Fibroblast of lung (primary cell): ENCODE results near the gene PMS2. TPM values are rescaled to one million over a fixed set of nuclear protein-coding genes. Genes with fewer than 3 reads are reported as not detected.
"Not testable (repeated sequence)": the region's sequence is repeated elsewhere in the genome, so short reads cannot be mapped to it uniquely, and the experiment has no call there.

ENCODE experiments used
- DNase-seq, 2 donors: peaks; one replicate each; pipeline versions ENCODE4 v3.0.0 to v3.0.0-alpha.2; 2010; ENCODE audit warnings: low read depth in 2 of 2
- H2AFZ ChIP-seq: 2 replicates; pipeline ENCODE4 v1.5.1; 2012; ENCODE audit warnings: low read length, control low read depth, inconsistent platforms
- H3K27ac ChIP-seq: 2 replicates; pipeline ENCODE4 v1.5.1; 2011; ENCODE audit warnings: low read length, control low read depth; ENCODE audit not compliant: insufficient read depth
- H3K27me3 ChIP-seq: 2 replicates; pipeline ENCODE4 v1.5.1; 2011; ENCODE audit warnings: mild to moderate bottlenecking, low read length; ENCODE audit not compliant: control insufficient read depth, insufficient read depth
- H3K36me3 ChIP-seq: 2 replicates; pipeline ENCODE4 v1.5.1; 2011; ENCODE audit warnings: low read length; ENCODE audit not compliant: control insufficient read depth, insufficient read depth
- H3K4me1 ChIP-seq: 2 replicates; pipeline ENCODE4 v1.5.1; 2011; ENCODE audit warnings: low read length; ENCODE audit not compliant: control insufficient read depth, insufficient read depth; ENCODE audit errors: extremely low read depth
- H3K4me2 ChIP-seq: 2 replicates; pipeline ENCODE4 v1.5.1; 2011; ENCODE audit warnings: low read length, control low read depth; ENCODE audit not compliant: insufficient read depth; ENCODE audit errors: extremely low read depth
- H3K4me3 ChIP-seq, 4 experiments: fragments of 200-600 bp in 1 of 4; sonication (generic) in 1 of 4; replicated peaks in 1 of 4; 2 replicates each; pipeline ENCODE4 v1.5.1; 2011 to 2016; ENCODE audit warnings: low read length in 4 of 4, low read depth in 3 of 4, mild to moderate bottlenecking in 3 of 4, control low read depth in 2 of 4, inconsistent platforms in 1 of 4, mixed read lengths in 1 of 4; ENCODE audit not compliant: insufficient read depth in 1 of 4; ENCODE audit errors: control extremely low read depth in 1 of 4
- H3K79me2 ChIP-seq: 2 replicates; pipeline ENCODE4 v1.5.1; 2012; ENCODE audit warnings: mild to moderate bottlenecking, low read length, inconsistent platforms; ENCODE audit not compliant: control insufficient read depth, insufficient read depth
- H3K9ac ChIP-seq: 2 replicates; pipeline ENCODE4 v1.5.1; 2011; ENCODE audit warnings: mild to moderate bottlenecking, low read length, control low read depth; ENCODE audit not compliant: insufficient read depth
- H3K9me3 ChIP-seq: 2 replicates; pipeline ENCODE4 v1.5.1; 2012; ENCODE audit warnings: low read depth, low read length; ENCODE audit not compliant: control insufficient read depth, insufficient read depth
- H4K20me1 ChIP-seq: 2 replicates; pipeline ENCODE4 v1.5.1; 2011; ENCODE audit warnings: low read length; ENCODE audit not compliant: control insufficient read depth, insufficient read depth; ENCODE audit errors: extremely low read depth
- polyA plus RNA-seq, 2 donors: library from polyadenylated mRNA; depleted of rRNA in 1 of 2; stranded (reverse) in 1 of 2; unstranded in 1 of 2; fragments of >200 nt; gene quantifications; 2 replicates each; pipeline ENCODE4 v1.2.1, GENCODE V29; 2011 to 2012; ENCODE audit warnings: missing spikeins in 1 of 2
- total RNA-seq: library from RNA; depleted of rRNA; stranded (reverse); fragments of >200 nt; gene quantifications from 2 replicates; pipeline ENCODE4 v1.2.1, GENCODE V29; 2014

Gene PMS2
- total and polyA plus RNA-seq, 2 donors (not counting 1 experiment from before 2014, with no cell fraction given) = 7.9 to 28.1 TPM

DNA sequence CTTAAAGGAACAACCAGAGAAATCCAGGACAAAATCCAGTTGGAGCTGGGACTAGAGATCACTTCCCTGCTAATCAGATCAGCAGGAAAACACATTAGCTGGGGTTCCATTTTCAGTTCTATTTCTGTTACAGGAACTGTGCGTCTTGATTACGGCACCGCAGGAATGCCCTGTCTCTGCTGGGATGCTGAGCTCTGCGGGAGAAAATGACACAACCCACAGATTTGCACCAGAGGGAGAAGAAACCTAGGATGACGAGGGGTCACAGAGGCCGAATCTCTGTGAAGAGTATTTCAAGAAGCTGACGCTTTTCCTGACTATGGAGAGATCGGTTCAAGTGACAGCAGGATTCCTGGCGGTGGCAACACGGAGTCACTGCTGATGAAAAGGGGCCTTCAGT is 78.6 kb downstream of the PMS2 start:
- not testable (repeated sequence) for H3K9ac ChIP-seq, H3K9me3 ChIP-seq, H2AFZ ChIP-seq, H4K20me1 ChIP-seq, H3K4me2 ChIP-seq, H3K27me3 ChIP-seq, H3K4me3 ChIP-seq, H3K79me2 ChIP-seq, H3K36me3 ChIP-seq, H3K4me1 ChIP-seq, H3K27ac ChIP-seq, DNase-seq

DNA sequence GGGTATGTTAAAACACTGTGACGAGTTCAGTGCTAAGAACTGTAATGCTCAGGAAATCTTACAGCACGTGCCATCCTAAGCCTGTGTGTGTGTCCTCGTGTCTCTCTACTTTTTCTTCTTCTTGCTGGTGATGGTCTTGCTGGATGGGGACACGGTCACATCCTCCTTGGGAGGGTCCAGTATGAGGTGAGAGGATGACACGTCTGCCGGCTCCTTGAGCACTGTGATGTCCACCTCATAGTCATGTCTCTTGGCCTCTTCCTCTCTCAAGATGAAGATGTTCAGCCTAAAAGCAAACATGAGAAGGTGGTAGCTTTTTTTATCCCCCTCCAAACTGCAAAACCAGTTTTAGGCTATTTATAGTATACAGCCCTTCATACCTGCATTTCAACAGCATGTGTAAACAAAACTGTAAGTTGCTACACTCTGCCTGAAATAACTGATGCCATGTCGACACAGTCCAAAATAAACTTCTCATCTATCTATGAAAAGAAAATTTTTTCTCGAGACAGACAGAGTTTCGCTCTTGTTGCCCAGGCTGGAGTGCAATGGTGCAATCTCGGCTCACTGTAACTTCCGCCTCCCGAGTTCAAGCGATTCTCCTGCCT is 82.5 kb downstream of the PMS2 start:
- H3K27ac ChIP-seq, H3K9me3 ChIP-seq, H3K4me1 ChIP-seq, H2AFZ ChIP-seq, DNase-seq, H3K4me2 ChIP-seq, H3K36me3 ChIP-seq, H3K4me3 ChIP-seq, H3K79me2 ChIP-seq, H4K20me1 ChIP-seq, H3K27me3 ChIP-seq, H3K9ac ChIP-seq: not testable (repeated sequence)

DNA sequence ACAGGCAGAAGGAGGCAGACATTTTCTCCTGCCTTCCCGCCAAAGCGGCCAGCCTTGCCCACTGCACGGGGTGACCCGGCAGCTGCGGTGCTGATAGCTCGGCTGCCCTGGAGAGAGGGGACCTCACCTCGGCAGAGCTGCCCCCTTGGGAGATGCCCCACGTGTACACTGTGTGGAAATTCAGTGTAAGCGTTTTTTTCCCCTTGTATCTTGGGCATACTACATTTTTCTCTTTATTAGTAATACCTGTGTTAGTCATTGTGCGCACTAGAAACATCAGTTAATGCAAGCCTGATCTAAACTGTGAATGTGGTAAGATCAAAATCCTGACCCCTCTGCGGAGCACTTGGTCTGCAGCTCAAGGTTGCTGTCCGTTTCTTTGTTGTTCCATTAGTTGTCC is 84.2 kb downstream of the PMS2 start:
- H3K36me3 ChIP-seq, H4K20me1 ChIP-seq, H3K27me3 ChIP-seq, H3K79me2 ChIP-seq, DNase-seq, H3K27ac ChIP-seq, H3K4me1 ChIP-seq, H2AFZ ChIP-seq, H3K9me3 ChIP-seq, H3K9ac ChIP-seq, H3K4me2 ChIP-seq, H3K4me3 ChIP-seq: not testable (repeated sequence)

DNA sequence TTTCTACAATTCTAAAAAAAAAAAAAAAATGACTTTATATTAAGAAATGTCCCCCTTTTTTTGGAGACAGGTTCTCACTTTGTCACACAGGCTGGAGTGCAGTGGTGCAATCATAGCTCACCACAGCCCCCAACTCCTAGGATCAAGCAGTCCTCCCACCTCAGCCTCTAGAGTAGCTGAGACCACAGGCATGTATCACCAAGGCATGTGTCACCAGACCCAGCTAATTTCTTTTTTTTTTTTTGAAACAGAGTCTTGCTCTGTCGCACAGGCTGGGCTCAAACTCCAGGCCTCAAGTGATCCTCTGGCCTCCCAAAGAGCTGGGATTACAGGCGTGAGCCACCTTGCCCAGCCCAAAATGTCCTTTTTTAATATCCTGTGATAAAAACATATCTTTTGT is 84.7 kb downstream of the PMS2 start:
- not testable (repeated sequence) for H3K36me3 ChIP-seq, H3K9ac ChIP-seq, DNase-seq

More for the DNA sequence above, 84.7 kb downstream of the PMS2 start:
- H3K27me3 ChIP-seq, H2AFZ ChIP-seq, H3K4me3 ChIP-seq, H3K27ac ChIP-seq, H3K79me2 ChIP-seq, H3K9me3 ChIP-seq, H3K4me2 ChIP-seq, H4K20me1 ChIP-seq, H3K4me1 ChIP-seq: not testable (repeated sequence)

Other genes starting within 250 kb of the PMS2 start
- 28.8 and 31.4 TPM in 2 replicates for gene RNF216, start 227.4 kb downstream of the PMS2 start, total RNA-seq
- 28.5 and 30.2 TPM in 2 replicates for gene RNF216, start 227.4 kb downstream of the PMS2 start, polyA plus RNA-seq
- not detected in 2 replicates for gene OCM, start 128.3 kb downstream of the PMS2 start, total RNA-seq
- gene OCM, start 128.3 kb downstream of the PMS2 start, polyA plus RNA-seq = not detected in 2 replicates
- 35.7 and 41.8 TPM in 2 replicates for gene CCZ1, start 110.3 kb downstream of the PMS2 start, total RNA-seq
- 45.8 and 65.1 TPM in 2 replicates for gene CCZ1, start 110.3 kb downstream of the PMS2 start, polyA plus RNA-seq
- under 0.01 and 0.66 TPM in 2 replicates for gene RSPH10B, start 38.4 kb downstream of the PMS2 start, total RNA-seq
- gene RSPH10B, start 38.4 kb downstream of the PMS2 start, polyA plus RNA-seq = not detected in 2 replicates
- 41.6 and 41.9 TPM in 2 replicates for gene AIMP2, start 223 bp upstream of the PMS2 start, total RNA-seq
- 47.4 and 58.5 TPM in 2 replicates for gene AIMP2, start 223 bp upstream of the PMS2 start, polyA plus RNA-seq
- gene ANKRD61, start 22.3 kb upstream of the PMS2 start, total RNA-seq = 0.17 and 0.26 TPM in 2 replicates
- gene ANKRD61, start 22.3 kb upstream of the PMS2 start, polyA plus RNA-seq = 0.11 and 0.43 TPM in 2 replicates
- gene EIF2AK1, start 50.1 kb upstream of the PMS2 start, total RNA-seq = 54.2 and 87.0 TPM in 2 replicates
- gene EIF2AK1, start 50.1 kb upstream of the PMS2 start, polyA plus RNA-seq = 69.6 and 102 TPM in 2 replicates
- gene USP42, start 95.9 kb upstream of the PMS2 start, total RNA-seq = 2.6 and 4.0 TPM in 2 replicates
- 3.4 and 3.5 TPM in 2 replicates for gene USP42, start 95.9 kb upstream of the PMS2 start, polyA plus RNA-seq